Left colon (tissue), 2 donors: ENCODE results near the gene TOR3A. TPM values are rescaled to one million over a fixed set of nuclear protein-coding genes. Genes with fewer than 3 reads are reported as not detected.
A peak's percentile ranks its signal among the peaks of the same experiment; 100 is the strongest.
"Not testable (repeated sequence)": the region's sequence is repeated elsewhere in the genome, so short reads cannot be mapped to it uniquely, and the experiment has no call there.

ENCODE experiments used
- ATAC-seq: fragments of 200-7000 bp; cut with Tn5 transposase; one replicate; pipeline ENCODE4 v1.9.1; 2020; ENCODE audit warnings: mild to moderate bottlenecking, moderate library complexity
- DNase-seq, 2 donors: peaks; one replicate each; pipeline ENCODE4 v3.0.0-alpha.2; 2020
- intact Hi-C, 2 donors: fragments of 100-400 bp; cut with DNase I in 1 of 2; cut with micrococcal nuclease in 1 of 2; formaldehyde crosslinking; loops; one replicate each; pipeline versions ENCODE4 v1.11.2 to v1.14.0; 2022; cut with DNase I, micrococcal nuclease
- long read RNA-seq: library from polyadenylated mRNA; unstranded; transcript quantifications from one replicate; pipeline ENCODE4 v2.0.0, GENCODE V29; 2021
- total RNA-seq, 2 donors: library from RNA; stranded (reverse); fragmentation: NEBNext Ultra II Directional; extraction: Animal tissue kit (Norgen Biotek cat#: 25700); gene quantifications; one replicate each; pipeline ENCODE4 v1.2.1, GENCODE V29; 2021
- donor health status: DM: no; HTN: no; CAD: no.
- donor health status: DM: yes; HTN: yes; CAD: no.

The TOR3A gene, protein sequence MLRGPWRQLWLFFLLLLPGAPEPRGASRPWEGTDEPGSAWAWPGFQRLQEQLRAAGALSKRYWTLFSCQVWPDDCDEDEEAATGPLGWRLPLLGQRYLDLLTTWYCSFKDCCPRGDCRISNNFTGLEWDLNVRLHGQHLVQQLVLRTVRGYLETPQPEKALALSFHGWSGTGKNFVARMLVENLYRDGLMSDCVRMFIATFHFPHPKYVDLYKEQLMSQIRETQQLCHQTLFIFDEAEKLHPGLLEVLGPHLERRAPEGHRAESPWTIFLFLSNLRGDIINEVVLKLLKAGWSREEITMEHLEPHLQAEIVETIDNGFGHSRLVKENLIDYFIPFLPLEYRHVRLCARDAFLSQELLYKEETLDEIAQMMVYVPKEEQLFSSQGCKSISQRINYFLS
- 10 to 100 TPM; 26.9 to 27.4 TPM for total RNA-seq
- long read RNA-seq, transcript TOR3A-203 (6 exons, 2,724 nt) = major isoform, 133 of 184 reads
- long read RNA-seq, partial matches to known transcripts = 29 of 184 reads
- long read RNA-seq, other reads (novel, unspliced or antisense) = 22 of 184 reads

GRCh38 chr1:179081687-179082332 is at the start of gene TOR3A:
TOR3A (plus strand) TSS chr1:179082070; CDS start chr1:179082129, 59 bp downstream.
- peak; percentile 94 to 97 for DNase-seq
- peak; percentile 93 for ATAC-seq
- intact Hi-C loops = loop anchor here in 1 of 2 donors (5.0 kb wide), 1 partner anchor 285 kb away; the partner anchor contains the start of gene AXDND1

DNA sequence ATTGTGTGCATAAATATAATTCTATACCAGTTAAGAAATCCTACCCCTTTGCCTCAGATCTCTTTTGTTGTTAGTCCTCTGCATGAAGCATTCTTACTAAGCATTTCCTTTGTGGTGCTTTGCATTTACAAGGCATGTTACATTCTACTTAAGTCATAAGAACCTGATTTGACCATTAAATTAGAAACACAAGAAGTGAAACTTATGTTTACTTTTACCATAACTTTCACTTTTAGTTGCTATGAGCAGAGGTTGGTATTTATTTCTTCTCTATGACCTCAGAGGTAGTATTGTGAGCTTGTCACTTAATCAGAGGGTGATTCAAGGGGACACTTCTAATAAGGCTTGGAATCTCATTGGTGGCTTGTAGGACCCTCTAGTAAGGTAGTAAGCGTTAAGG is 47.1 kb upstream of the TOR3A start:
- intact Hi-C loops = no loop called here
- ATAC-seq (peak; percentile 58), DNase-seq (no peak)

DNA sequence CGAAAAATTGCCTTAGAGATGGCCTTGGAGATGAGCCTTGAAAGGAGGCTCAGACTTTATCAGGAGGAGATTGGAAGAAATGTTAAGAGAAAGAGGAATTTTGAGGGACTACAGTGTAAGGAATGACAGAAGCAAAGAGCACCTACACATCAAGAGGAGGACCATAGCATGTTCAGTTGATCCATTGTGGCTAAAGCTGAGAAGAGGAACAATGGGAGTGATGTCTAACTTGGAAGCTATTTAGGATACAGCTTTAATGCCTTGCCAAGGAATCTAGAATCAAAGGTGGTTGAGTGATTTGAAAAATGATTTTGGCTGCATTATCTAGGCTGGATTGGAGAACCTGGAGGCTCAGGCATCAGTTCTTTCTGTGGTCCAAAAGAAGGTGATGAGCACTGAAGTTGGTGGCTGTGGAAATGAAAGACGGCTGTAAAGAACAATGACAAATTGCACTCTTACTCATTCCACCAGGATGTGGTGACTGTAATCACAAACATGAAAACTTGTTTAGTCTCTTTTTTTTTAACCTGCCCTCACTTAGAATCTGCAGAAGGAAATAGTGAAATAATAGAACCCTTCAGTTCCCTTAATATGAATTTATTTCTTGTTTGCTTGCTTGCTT is 44.9 kb upstream of the TOR3A start:
- ATAC-seq = peak; percentile 16
- DNase-seq = no peak
- intact Hi-C loops = no loop called here

DNA sequence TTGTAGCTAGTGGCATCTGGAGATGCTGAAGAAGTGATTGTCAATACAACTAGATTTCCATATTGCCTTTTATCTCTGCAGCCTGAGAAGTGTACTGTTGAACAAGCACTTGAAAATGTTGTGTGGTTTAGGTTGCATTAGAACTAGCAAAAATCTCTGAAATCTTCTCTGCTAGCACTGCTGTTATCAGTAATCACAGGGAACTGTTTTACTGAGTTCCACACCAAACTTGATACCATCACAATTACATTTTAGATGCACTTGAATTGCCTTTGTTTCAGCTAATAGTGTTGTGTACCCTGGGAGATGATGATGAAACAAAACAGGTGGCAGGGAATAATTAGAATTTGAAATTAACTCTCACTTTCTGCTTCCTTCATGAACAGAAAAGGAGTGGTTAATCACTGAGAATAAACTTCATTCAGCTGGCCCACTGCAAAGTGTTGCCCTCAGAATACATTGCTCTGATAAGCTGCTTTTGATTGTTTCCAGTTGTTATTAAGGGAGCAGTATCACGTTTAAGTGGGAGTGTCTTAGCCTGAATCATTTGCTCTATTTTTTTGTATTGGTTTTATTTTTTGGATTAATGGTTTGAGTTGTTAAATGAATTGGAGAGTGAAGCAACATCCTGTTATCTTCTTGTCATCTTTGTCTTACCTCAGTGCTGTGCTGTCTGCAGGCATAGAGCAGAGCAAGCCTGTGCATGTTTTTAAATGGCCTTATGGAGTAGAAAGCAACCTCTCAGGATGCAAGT is 43.2 kb upstream of the TOR3A start:
- ATAC-seq (no peak), DNase-seq (no peak)
- intact Hi-C loops = no loop called here

DNA sequence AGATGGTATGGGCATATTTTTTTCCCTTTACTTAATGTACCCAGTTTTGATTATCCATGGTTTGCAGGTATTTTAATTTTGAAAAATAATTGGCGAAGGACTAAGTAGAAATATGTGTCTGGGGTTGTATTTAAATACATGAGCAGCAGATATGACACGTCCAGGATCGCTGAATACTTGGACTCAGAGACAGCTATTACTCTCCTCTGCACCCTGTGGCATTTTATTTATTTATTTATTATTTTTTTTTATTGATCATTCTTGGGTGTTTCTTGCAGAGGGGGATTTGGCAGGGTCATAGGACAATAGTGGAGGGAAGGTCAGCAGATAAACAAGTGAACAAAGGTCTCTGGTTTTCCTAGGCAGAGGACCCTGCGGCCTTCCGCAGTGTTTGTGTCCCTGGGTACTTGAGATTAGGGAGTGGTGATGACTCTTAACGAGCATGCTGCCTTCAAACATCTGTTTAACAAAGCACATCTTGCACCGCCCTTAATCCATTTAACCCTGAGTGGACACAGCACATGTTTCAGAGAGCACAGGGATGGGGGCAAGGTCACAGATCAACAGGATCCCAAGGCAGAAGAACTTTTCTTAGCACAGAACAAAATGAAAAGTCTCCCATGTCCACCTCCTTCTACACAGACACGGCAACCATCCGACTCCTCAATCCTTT is 42.2 kb upstream of the TOR3A start:
- intact Hi-C loops, ATAC-seq, DNase-seq: not testable (repeated sequence)

GRCh38 chr1:179040175-179040551 is 41.7 kb upstream of the TOR3A start:
- DNase-seq, intact Hi-C loops, ATAC-seq: not testable (repeated sequence)

DNA sequence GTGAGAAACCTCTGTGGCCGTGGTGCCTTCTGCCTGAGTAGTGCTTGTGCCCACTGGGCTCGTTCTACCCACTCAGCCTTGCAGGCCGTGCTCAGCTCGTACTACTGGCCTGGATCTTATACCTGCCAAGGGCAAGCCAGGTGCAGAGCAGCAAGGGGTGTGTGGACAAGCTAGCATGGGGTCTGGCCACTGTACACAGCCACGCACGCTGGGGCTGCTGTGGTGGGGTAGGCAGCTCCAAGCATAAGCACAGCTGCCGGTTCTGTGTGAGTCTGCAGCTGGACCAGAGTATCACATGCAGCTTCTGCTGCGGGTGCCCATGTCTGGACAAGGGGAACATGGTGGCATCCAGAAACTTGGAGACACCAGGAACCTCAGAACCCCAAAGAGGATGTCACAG is 39.8 kb upstream of the TOR3A start:
- no peak for DNase-seq
- intact Hi-C loops = no loop called here
- no peak for ATAC-seq

- DNase-seq (no peak), ATAC-seq (no peak)
- intact Hi-C loops = no loop called here
Measured at GRCh38 chr1:179042700-179043099, 39.2 kb upstream of the TOR3A start.

GRCh38 chr1:179043266-179043665 is 38.6 kb upstream of the TOR3A start:
- ATAC-seq = no peak

DNA sequence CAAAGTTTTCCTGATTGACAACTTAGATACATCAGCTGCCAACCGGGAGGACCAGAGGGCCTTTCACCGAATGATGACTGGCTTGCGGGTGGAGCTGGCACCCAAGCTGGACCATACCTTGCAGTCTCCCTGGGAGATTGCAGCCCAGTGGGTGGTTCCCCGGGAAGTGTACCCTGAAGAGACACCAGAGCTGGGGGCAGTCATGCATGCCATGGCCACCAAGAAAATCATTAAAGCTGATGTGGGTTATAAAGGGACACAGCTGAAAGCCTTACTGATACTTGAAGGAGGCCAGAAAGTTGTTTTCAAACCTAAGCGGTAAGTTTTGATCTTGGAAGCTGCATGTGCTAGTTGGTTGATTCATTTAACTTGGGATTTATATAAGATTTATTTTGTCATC is 38.0 kb upstream of the TOR3A start:
- DNase-seq (no peak), ATAC-seq (no peak)
- intact Hi-C loops = no loop called here

More at GRCh38 chr1:179043266-179043665, 38.6 kb upstream of the TOR3A start:
- intact Hi-C loops = no loop called here
- no peak for DNase-seq

DNA sequence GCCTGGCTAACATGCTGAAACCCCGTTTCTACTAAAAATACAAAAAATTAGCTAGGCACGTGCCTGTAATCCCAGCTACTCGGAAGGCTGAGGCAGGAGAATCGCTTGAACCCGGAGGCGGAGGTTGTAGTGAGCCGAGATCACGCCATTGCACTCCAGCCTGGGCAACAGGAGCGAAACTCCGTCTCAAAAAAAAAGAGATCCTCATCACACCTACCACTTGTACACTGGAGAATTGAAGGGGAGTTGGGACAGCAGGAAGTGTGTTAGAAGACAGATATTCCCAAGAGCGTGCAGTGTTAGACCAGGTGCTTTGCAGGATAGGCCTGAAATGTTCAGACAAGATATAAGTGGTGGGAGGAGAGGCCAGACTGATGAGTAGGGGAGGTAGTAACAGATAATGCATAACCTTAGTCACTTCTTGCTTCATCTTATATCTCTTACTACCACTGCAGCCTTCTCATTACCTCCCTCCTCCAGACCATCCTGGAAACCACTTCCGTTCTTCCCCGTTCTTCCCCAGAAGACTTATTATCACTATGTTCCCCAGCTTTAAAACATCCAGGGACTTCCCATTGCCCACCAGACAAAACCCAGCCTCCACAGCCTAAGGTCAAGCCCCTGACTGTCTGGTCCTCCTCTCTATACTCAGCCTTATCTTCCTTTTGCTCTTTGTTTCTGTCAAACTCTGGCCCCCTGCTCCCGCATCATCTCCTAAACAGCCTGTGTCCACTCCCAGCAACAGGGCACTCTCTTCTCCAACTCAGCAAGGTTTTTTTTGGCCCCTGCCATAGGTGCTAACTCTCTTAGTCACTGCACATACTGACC is 34.8 kb upstream of the TOR3A start:
- ATAC-seq = no peak
- intact Hi-C loops = no loop called here
- DNase-seq = no peak

DNA sequence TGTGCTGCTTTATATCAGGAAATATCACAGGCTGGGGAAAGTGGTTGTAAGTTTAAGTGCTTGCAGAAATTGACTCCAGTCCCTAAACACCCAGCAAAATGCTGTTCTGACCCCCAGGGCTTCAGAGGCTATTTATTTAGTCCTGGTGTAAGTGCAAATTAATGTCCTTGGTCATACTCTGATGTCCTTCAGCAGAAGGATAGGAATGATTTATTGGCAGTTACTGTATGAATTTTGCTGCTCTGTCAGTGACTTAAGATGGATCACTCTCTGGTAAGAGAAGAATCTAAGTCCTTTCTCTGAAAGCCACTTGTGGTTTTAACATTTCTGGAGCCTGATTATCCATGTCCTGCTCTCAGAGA is 34.3 kb upstream of the TOR3A start:
- ATAC-seq (no peak), DNase-seq (no peak)

GRCh38 chr1:179048339-179049124 is 33.3 kb upstream of the TOR3A start:
- ATAC-seq (peak; percentile 71), DNase-seq (no peak)
- intact Hi-C loops = no loop called here

More for the DNA sequence above, 34.3 kb upstream of the TOR3A start:
- intact Hi-C loops = no loop called here

DNA sequence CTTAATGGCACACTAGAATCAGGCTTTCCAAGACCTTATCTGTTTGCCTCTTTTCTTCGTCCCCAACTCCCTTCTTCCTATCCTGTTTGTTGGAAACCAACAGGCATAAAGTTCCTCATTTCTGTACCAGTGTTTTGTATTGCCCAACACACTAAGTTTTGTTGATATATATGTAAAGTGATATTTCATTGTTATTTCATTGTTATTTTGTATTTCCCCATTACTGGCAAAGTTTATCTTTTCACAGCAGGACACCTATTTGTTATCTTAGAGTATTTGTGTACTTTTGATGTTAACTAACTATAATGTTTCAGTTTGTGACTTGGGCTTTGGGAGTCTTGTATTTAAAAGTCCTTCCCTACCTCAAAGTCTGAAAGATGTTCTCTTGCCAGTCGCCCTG is 29.1 kb upstream of the TOR3A start:
- ATAC-seq = no peak
- intact Hi-C loops = no loop called here

GRCh38 chr1:179053486-179053885 is 28.4 kb upstream of the TOR3A start:
- ATAC-seq (no peak), DNase-seq (no peak)
- intact Hi-C loops = no loop called here

More for the DNA sequence above, 29.1 kb upstream of the TOR3A start:
- DNase-seq = no peak

- intact Hi-C loops = no loop called here
- ATAC-seq = no peak
- no peak for DNase-seq
Measured at GRCh38 chr1:179055937-179056336, 25.9 kb upstream of the TOR3A start.
